GM23248 (cell line): Measurements from ENCODE around the gene HDAC6. TPM values are rescaled to one million over a fixed set of nuclear protein-coding genes. Genes with fewer than 3 reads are reported as not detected.

Source experiments
- DNase-seq: peaks from one replicate; pipeline ENCODE4 v3.0.0-alpha.2; 2015
- H2AFZ ChIP-seq: fragments of 200-600 bp; sonication (generic); 2 replicates; pipeline ENCODE4 v1.6.1; 2016; ENCODE audit warnings: antibody characterized with exemption
- H3F3A ChIP-seq: fragments of 200-600 bp; sonication (generic); 2 replicates; pipeline ENCODE4 v1.6.1; 2016; ENCODE audit warnings: mild to moderate bottlenecking, antibody characterized with exemption, mixed run types; ENCODE audit not compliant: insufficient read depth
- H3K27ac ChIP-seq: fragments of 200-600 bp; sonication (generic); 2 replicates; pipeline ENCODE4 v1.5.1; 2016; ENCODE audit warnings: mild to moderate bottlenecking
- H3K27me3 ChIP-seq: fragments of 200-600 bp; sonication (generic); replicated peaks from 2 replicates; pipeline ENCODE4 v1.6.1; 2016; ENCODE audit warnings: mild to moderate bottlenecking; ENCODE audit not compliant: insufficient read depth
- H3K36me3 ChIP-seq: fragments of 200-600 bp; sonication (generic); 2 replicates; pipeline ENCODE4 v1.6.1; 2016; ENCODE audit warnings: low read depth, mild to moderate bottlenecking
- H3K4me1 ChIP-seq: fragments of 200-600 bp; sonication (generic); 2 replicates; pipeline ENCODE4 v1.6.1; 2016; ENCODE audit warnings: mild to moderate bottlenecking; ENCODE audit not compliant: insufficient read depth
- H3K4me2 ChIP-seq: fragments of 200-600 bp; sonication (generic); one replicate; pipeline ENCODE4 v1.6.1; 2016; ENCODE audit warnings: mild to moderate bottlenecking; ENCODE audit not compliant: unreplicated experiment
- H3K4me3 ChIP-seq: fragments of 200-600 bp; sonication (generic); 2 replicates; pipeline ENCODE4 v1.5.1; 2016; ENCODE audit warnings: mild to moderate bottlenecking
- H3K79me2 ChIP-seq: fragments of 200-600 bp; sonication (generic); 2 replicates; pipeline ENCODE4 v1.6.1; 2016; ENCODE audit warnings: mild to moderate bottlenecking; ENCODE audit not compliant: insufficient read depth
- H3K9ac ChIP-seq: fragments of 200-600 bp; sonication (generic); 2 replicates; pipeline ENCODE4 v1.6.1; 2016; ENCODE audit warnings: mild to moderate bottlenecking
- H3K9me2 ChIP-seq: fragments of 200-600 bp; sonication (generic); 2 replicates; pipeline ENCODE4 v1.6.1; 2016; ENCODE audit warnings: mixed run types, mild to moderate bottlenecking, moderate library complexity; ENCODE audit not compliant: insufficient read depth
- H3K9me3 ChIP-seq: fragments of 200-600 bp; sonication (generic); one replicate; pipeline ENCODE4 v1.6.1; 2017; ENCODE audit warnings: low read depth
- H4K20me1 ChIP-seq: fragments of 200-600 bp; sonication (generic); 2 replicates; pipeline ENCODE4 v1.6.0; 2016; ENCODE audit not compliant: insufficient read depth
- EZH2 ChIP-seq: fragments of 200-600 bp; sonication (generic); IDR thresholded peaks from 2 replicates; pipeline ENCODE4 v1.6.1; 2018; ENCODE audit warnings: antibody characterized with exemption, mild to moderate bottlenecking; ENCODE audit not compliant: insufficient read depth, poor library complexity, severe bottlenecking
- EZH2phosphoT487 ChIP-seq: fragments of 200-600 bp; sonication (generic); IDR thresholded peaks from 2 replicates; pipeline ENCODE4 v1.6.1; 2018; ENCODE audit warnings: antibody characterized with exemption, moderate library complexity, mild to moderate bottlenecking, low read depth; ENCODE audit not compliant: insufficient read depth
- WGBS, 2 experiments: methylation state at CpG; one replicate each; pipeline ENCODE4 v1.1.6; 2015 to 2017; ENCODE audit warnings: low lambda C conversion rate in 2 of 2, low coverage in 1 of 2; ENCODE audit errors: missing lambda C conversion rate in 2 of 2; 5-methylcytosine and 5-hydroxymethylcytosine counted together
- in situ Hi-C: fragments of 300-500 bp; cut with MboI; formaldehyde crosslinking; loops from 2 replicates; pipeline ENCODE4 v1.15.0; 2020
- polyA plus RNA-seq: library from polyadenylated mRNA; unstranded; fragments of >200 nt; fragmentation: Nextera tagmentation; extraction: Ambion mirVana; gene quantifications from 2 replicates; pipeline ENCODE4 v1.2.1, GENCODE V29; 2016
- total RNA-seq: library from RNA; depleted of rRNA; stranded (reverse); fragments of >200 nt; shearing (Covaris generic); gene quantifications from 2 replicates; pipeline ENCODE4 v1.2.3, GENCODE V29; 2014

The HDAC6 gene
- total and polyA plus RNA-seq, 2 experiments from 2014 or later, result 18.6 to 36.6 TPM

GRCh38 chrX:48784726-48785125, 17.1 kb upstream of the HDAC6 start:
- no peaks in the 10 kb centered on the region for H4K20me1 ChIP-seq
- WGBS, 2 experiments, result 24 to 36% methylated on average over 3 of the region's 3 CpGs
- H3K4me2 ChIP-seq, result no peak overlapping the region
- H3K9me3 ChIP-seq, result no peaks in the 10 kb centered on the region
- no peaks in the 10 kb centered on the region for H3K36me3 ChIP-seq
- H3K4me1 ChIP-seq, result no peaks in the 10 kb centered on the region
- no peaks in the 10 kb centered on the region for H3K9me2 ChIP-seq
- no peak overlapping the region for H3K27ac ChIP-seq
- no peak for TF ChIP-seq EZH2
- TF ChIP-seq EZH2phosphoT487, result no peak
- no peaks in the 10 kb centered on the region for H3F3A ChIP-seq
- no peaks in the 10 kb centered on the region for H3K27me3 ChIP-seq
- in situ Hi-C loops, result no loop called here
- H2AFZ ChIP-seq, result no peak overlapping the region
- H3K4me3 ChIP-seq, result no peak overlapping the region
- DNase-seq, result no peak
- H3K9ac ChIP-seq, result no peak overlapping the region
- no peaks in the 10 kb centered on the region for H3K79me2 ChIP-seq

GRCh38 chrX:48785186-48785539, 16.7 kb upstream of the HDAC6 start:
- no peak overlapping the region for H3K9ac ChIP-seq
- H3K79me2 ChIP-seq, result no peaks in the 10 kb centered on the region
- H2AFZ ChIP-seq, result no peak overlapping the region
- no peaks in the 10 kb centered on the region for H3K4me1 ChIP-seq
- TF ChIP-seq EZH2phosphoT487 (no peak), EZH2 (no peak)
- H3K4me3 ChIP-seq, result no peak overlapping the region
- no peaks in the 10 kb centered on the region for H3K9me2 ChIP-seq
- no peaks in the 10 kb centered on the region for H3K36me3 ChIP-seq
- WGBS, 2 experiments, result 0% methylated on average over 1 of the region's 1 CpG; no CpG with 5 or more reads in 1 of the 2 experiments
- H4K20me1 ChIP-seq, result no peaks in the 10 kb centered on the region
- no peak for DNase-seq
- in situ Hi-C loops, result no loop called here
- H3K27ac ChIP-seq, result no peak overlapping the region
- H3K27me3 ChIP-seq, result no peaks in the 10 kb centered on the region
- no peak overlapping the region for H3K4me2 ChIP-seq
- H3K9me3 ChIP-seq, result no peaks in the 10 kb centered on the region
- no peaks in the 10 kb centered on the region for H3F3A ChIP-seq

- H3K36me3 ChIP-seq, result no peaks in the 10 kb centered on the region
- no peak for DNase-seq
- H3K4me2 ChIP-seq, result no peak overlapping the region
- TF ChIP-seq EZH2, result no peak
- no peak for TF ChIP-seq EZH2phosphoT487
- H3F3A ChIP-seq, result no peaks in the 10 kb centered on the region
- no peaks in the 10 kb centered on the region for H3K9me2 ChIP-seq
- H3K27ac ChIP-seq, result no peak overlapping the region
- no peaks in the 10 kb centered on the region for H3K27me3 ChIP-seq
- H3K4me1 ChIP-seq, result no peaks in the 10 kb centered on the region
- H3K4me3 ChIP-seq, result no peak overlapping the region
- WGBS, 2 experiments, result 69 to 83% methylated on average over 8 to 12 of the region's 16 CpGs
- no peaks in the 10 kb centered on the region for H3K9me3 ChIP-seq
- H3K79me2 ChIP-seq, result no peaks in the 10 kb centered on the region
- in situ Hi-C loops, result no loop called here
- H2AFZ ChIP-seq, result no peak overlapping the region
- H3K9ac ChIP-seq, result no peak overlapping the region
- H4K20me1 ChIP-seq, result no peaks in the 10 kb centered on the region
These were observed 16.2 kb upstream of the HDAC6 start for GRCh38 chrX:48785540-48786214.

GRCh38 chrX:48786341-48786800, 15.5 kb upstream of the HDAC6 start, which contains the start of gene GATA1:
Gene GATA1, plus strand, starts transcription at chrX:48786590. Its CDS starts 4,520 bp downstream, at chrX:48791110.
- no peaks in the 10 kb centered on the region for H3K9me2 ChIP-seq
- H3K4me3 ChIP-seq, result no peak within 1 kb of the TSS
- H3F3A ChIP-seq, result no peaks in the 10 kb centered on the region
- DNase-seq, result no peak
- no peak within 1 kb of the TSS for H3K4me2 ChIP-seq
- TF ChIP-seq EZH2phosphoT487 (no peak), EZH2 (no peak)
- in situ Hi-C loops, result no loop called here
- H3K27me3 ChIP-seq, result no peaks in the 10 kb centered on the region
- WGBS, 2 experiments, result 51% methylated on average over 7 of the region's 7 CpGs; no CpG with 5 or more reads in 1 of the 2 experiments
- H3K4me1 ChIP-seq, result no peaks in the 10 kb centered on the region
- no peaks in the 10 kb centered on the region for H3K9me3 ChIP-seq
- H3K79me2 ChIP-seq, result no peaks in the 10 kb centered on the region
- H3K36me3 ChIP-seq, result no peaks in the 10 kb centered on the region
- H3K27ac ChIP-seq, result no peak within 1 kb of the TSS
- no peaks in the 10 kb centered on the region for H4K20me1 ChIP-seq
- H3K9ac ChIP-seq, result no peak within 1 kb of the TSS
- no peak within 1 kb of the TSS for H2AFZ ChIP-seq
